Osteoblast (primary cell): ENCODE measurements around the gene RAD21L1. TPM values are rescaled to one million over a fixed set of nuclear protein-coding genes. Genes with fewer than 3 reads are reported as not detected.

ENCODE experiments used
- DNase-seq: peaks from one replicate; pipeline ENCODE4 v3.0.0; 2011; ENCODE audit warnings: low spot score, mixed read lengths; ENCODE audit not compliant: insufficient read length; ENCODE audit errors: missing footprints
- H2AFZ ChIP-seq: 2 replicates; pipeline ENCODE4 v1.6.0; 2011; ENCODE audit warnings: mild to moderate bottlenecking, low read length
- H3K27ac ChIP-seq: 2 replicates; pipeline ENCODE4 v1.5.1; 2011; ENCODE audit warnings: mild to moderate bottlenecking, low read depth, low read length, moderate library complexity
- H3K27me3 ChIP-seq: 2 replicates; pipeline ENCODE4 v1.6.0; 2012; ENCODE audit warnings: mild to moderate bottlenecking, control low read depth, inconsistent platforms, low read length, moderate library complexity; ENCODE audit not compliant: insufficient read depth
- H3K36me3 ChIP-seq: 2 replicates; pipeline ENCODE4 v1.5.1; 2011; ENCODE audit warnings: mild to moderate bottlenecking, low read length, control low read depth, moderate library complexity; ENCODE audit not compliant: insufficient read depth
- H3K4me1 ChIP-seq: 2 replicates; pipeline ENCODE4 v1.5.1; 2011; ENCODE audit warnings: mild to moderate bottlenecking, low read length, control low read depth, moderate library complexity; ENCODE audit not compliant: insufficient read depth
- H3K4me2 ChIP-seq: 2 replicates; pipeline ENCODE4 v1.6.0; 2011; ENCODE audit warnings: mild to moderate bottlenecking, low read length; ENCODE audit not compliant: insufficient read depth
- H3K4me3 ChIP-seq: fragments of 200-600 bp; sonication (generic); 3 replicates; pipeline ENCODE4 v1.5.1; 2012; ENCODE audit warnings: mild to moderate bottlenecking, low read length, inconsistent platforms; ENCODE audit not compliant: insufficient read depth
- H3K79me2 ChIP-seq: 2 replicates; pipeline ENCODE4 v1.6.0; 2012; ENCODE audit warnings: mild to moderate bottlenecking, low read length, control low read depth, inconsistent platforms; ENCODE audit not compliant: insufficient read depth
- H3K9me3 ChIP-seq: 2 replicates; pipeline ENCODE4 v1.5.1; 2011; ENCODE audit warnings: low read depth, low read length, control low read depth
- H4K20me1 ChIP-seq: 2 replicates; pipeline ENCODE4 v1.6.0; 2012; ENCODE audit warnings: mild to moderate bottlenecking, low read length, control low read depth; ENCODE audit not compliant: insufficient read depth
- CTCF ChIP-seq: IDR thresholded peaks from 2 replicates; pipeline ENCODE4 v1.5.1; 2011; ENCODE audit warnings: mild to moderate bottlenecking, low read depth, low read length, moderate library complexity; ENCODE audit errors: extremely low read depth
- total RNA-seq: library from RNA; depleted of rRNA; stranded (reverse); fragments of >200 nt; gene quantifications from 2 replicates; pipeline ENCODE4 v1.2.3, GENCODE V29; 2012

Gene RAD21L1
- total RNA-seq, 1 donor, result not detected

- Histone ChIP-seq H3K27me3 (peaks cover 22% of the 10 kb centered on the region), H3K4me2 (no peak overlapping the region), H3K9me3 (no peaks in the 10 kb centered on the region), H3K4me3 (no peak overlapping the region), H4K20me1 (no peaks in the 10 kb centered on the region), H3K27ac (no peak overlapping the region), H2AFZ (no peak overlapping the region), H3K36me3 (no peaks in the 10 kb centered on the region), H3K79me2 (no peaks in the 10 kb centered on the region), H3K4me1 (no peaks in the 10 kb centered on the region)
- TF ChIP-seq CTCF, result no peak
- DNase-seq, result no peak
These were observed 27.1 kb upstream of the RAD21L1 start for GRCh38 chr20:1198751-1199150.

GRCh38 chr20:1199212-1199873, 26.5 kb upstream of the RAD21L1 start:
- Histone ChIP-seq H3K4me2 (no peak overlapping the region), H3K36me3 (no peaks in the 10 kb centered on the region), H3K27me3 (peaks cover 26% of the 10 kb centered on the region), H3K4me3 (no peak overlapping the region), H3K79me2 (no peaks in the 10 kb centered on the region), H2AFZ (no peak overlapping the region), H3K9me3 (no peaks in the 10 kb centered on the region), H3K27ac (no peak overlapping the region), H3K4me1 (no peaks in the 10 kb centered on the region), H4K20me1 (no peaks in the 10 kb centered on the region)
- no peak for TF ChIP-seq CTCF
- DNase-seq, result no peak

GRCh38 chr20:1199964-1200363, 25.9 kb upstream of the RAD21L1 start:
- Histone ChIP-seq H3K36me3 (no peaks in the 10 kb centered on the region), H3K4me2 (no peak overlapping the region), H3K79me2 (no peaks in the 10 kb centered on the region), H3K9me3 (no peaks in the 10 kb centered on the region), H3K4me3 (no peak overlapping the region), H2AFZ (no peak overlapping the region), H3K27ac (no peak overlapping the region), H3K4me1 (no peaks in the 10 kb centered on the region), H3K27me3 (peaks cover 26% of the 10 kb centered on the region), H4K20me1 (no peaks in the 10 kb centered on the region)
- TF ChIP-seq CTCF, result no peak
- no peak for DNase-seq

- no peaks in the 10 kb centered on the region for H3K9me3 ChIP-seq
- no peak within 1 kb of the TSS for H2AFZ ChIP-seq
- H3K27ac ChIP-seq, result no peak within 1 kb of the TSS
- H3K4me2 ChIP-seq, result no peak within 1 kb of the TSS
- no peaks in the 10 kb centered on the region for H3K79me2 ChIP-seq
- peaks cover 26% of the 10 kb centered on the region for H3K27me3 ChIP-seq
- no peak within 1 kb of the TSS for H3K4me3 ChIP-seq
- no peaks in the 10 kb centered on the region for H4K20me1 ChIP-seq
- no peak for TF ChIP-seq CTCF
- DNase-seq, result no peak
- H3K36me3 ChIP-seq, result no peaks in the 10 kb centered on the region
- no peaks in the 10 kb centered on the region for H3K4me1 ChIP-seq
These were observed 22.9 kb upstream of the RAD21L1 start, which contains the start of gene C20orf202 for GRCh38 chr20:1202762-1203504. TSS of gene C20orf202 (plus strand) at chr20:1203454. CDS start at chr20:1203586, 132 bp downstream.
